CD4-positive, alpha-beta T cell treated with Interleukin-4 for 4 hours (primary cell): ENCODE data around the gene MARF1.
"Not testable (repeated sequence)": the region's sequence is repeated elsewhere in the genome, so short reads cannot be mapped to it uniquely, and the experiment has no call there.

Source experiments
- DNase-seq: peaks from one replicate; pipeline ENCODE4 v3.0.0-alpha.2; 2020

MARF1 gene

GRCh38 chr16:15597822-15598647, 44.9 kb downstream of the MARF1 start:
- DNase-seq, result no peak

DNA sequence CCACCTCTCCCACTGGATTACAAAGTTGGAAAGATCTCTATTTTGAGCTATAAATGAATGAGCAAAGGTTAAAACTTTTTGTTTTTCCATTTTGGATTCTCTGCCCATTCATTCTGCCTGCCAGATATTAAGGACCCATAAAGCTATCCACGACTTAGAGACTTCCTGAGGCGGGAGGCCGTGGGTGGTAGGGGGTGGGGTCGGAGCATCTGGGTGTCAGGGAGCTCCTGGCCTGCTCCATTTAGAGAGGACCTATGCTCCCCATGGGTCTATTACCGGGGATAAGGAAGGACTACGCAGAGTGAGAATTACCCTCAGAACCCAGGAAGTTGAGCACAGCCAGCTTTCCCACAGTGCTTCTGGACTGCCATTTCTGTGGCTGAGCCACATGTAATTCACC, 45.8 kb downstream of the MARF1 start:
- DNase-seq, result no peak

GRCh38 chr16:15594711-15595320, 48.1 kb downstream of the MARF1 start:
- DNase-seq, result no peak

DNA sequence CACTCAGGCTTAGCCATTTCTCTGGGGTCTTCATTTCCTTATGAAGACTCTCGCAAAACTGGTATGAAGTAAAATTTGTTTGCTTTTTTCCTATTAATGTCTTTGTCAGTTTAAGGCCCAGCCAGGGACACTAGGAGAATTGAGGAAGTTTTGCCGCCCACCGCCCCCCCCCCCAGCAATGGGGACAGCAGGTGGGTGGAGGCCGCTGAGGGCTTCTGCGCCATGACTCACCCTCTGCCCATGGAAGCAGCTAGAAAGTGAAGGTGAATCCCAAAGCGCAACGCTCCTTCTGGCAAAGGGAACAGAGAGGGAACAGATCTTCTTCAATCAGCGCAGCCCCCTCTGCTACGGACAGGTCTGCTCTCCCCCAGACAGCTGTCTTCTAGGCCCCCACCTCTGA, 49.7 kb downstream of the MARF1 start:
- no peak for DNase-seq

GRCh38 chr16:15592324-15592723, 50.6 kb downstream of the MARF1 start:
- DNase-seq, result peak; percentile 45

- DNase-seq, result no peak
Measured at GRCh38 chr16:15587152-15587825, 55.7 kb downstream of the MARF1 start.

DNA sequence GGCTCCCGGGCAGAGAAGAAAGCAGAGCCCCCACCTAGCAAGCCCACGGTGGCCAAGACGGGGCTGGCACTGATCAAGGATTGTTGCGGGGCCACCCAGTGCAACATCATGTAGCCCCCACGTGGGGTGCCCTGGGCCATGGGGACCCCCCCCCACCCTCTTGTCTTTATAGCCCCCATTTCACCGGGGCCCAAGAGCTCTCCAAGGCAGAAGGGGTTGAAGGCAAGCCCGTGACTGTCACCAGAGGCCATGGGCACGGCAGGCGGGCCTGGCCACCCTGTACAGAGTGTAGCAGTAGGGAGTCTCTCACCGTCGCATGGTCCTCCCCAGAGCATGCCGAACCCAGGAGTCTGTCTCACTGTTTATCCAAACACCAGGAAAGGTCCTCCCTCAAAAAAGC, 56.2 kb downstream of the MARF1 start:
- DNase-seq, result no peak

- DNase-seq, result no peak
Measured at GRCh38 chr16:15585956-15586355, 57.0 kb downstream of the MARF1 start.

- no peak for DNase-seq
Measured at GRCh38 chr16:15583526-15583925, 59.4 kb downstream of the MARF1 start.

GRCh38 chr16:15581127-15581815, 61.7 kb downstream of the MARF1 start:
- DNase-seq, result no peak

DNA sequence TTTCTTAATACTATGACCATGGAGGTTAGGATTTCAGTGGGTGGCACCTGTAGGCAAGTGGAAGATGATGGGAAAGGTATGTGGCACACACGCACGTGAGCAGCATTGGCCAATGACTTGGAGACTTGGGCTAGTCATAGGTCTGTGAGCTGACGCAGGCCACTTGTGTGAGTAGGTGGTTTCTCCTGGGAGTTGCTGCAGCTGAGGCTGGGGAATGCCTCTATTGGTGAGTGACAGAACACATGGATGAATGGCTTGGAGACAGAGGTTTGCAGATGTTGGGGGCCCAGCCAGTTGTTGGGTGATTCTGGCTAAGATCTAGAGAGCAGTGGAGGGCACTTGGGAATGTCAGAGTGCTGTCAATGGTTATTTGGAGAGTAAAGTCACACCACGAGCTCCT, 64.1 kb downstream of the MARF1 start:
- no peak for DNase-seq

DNA sequence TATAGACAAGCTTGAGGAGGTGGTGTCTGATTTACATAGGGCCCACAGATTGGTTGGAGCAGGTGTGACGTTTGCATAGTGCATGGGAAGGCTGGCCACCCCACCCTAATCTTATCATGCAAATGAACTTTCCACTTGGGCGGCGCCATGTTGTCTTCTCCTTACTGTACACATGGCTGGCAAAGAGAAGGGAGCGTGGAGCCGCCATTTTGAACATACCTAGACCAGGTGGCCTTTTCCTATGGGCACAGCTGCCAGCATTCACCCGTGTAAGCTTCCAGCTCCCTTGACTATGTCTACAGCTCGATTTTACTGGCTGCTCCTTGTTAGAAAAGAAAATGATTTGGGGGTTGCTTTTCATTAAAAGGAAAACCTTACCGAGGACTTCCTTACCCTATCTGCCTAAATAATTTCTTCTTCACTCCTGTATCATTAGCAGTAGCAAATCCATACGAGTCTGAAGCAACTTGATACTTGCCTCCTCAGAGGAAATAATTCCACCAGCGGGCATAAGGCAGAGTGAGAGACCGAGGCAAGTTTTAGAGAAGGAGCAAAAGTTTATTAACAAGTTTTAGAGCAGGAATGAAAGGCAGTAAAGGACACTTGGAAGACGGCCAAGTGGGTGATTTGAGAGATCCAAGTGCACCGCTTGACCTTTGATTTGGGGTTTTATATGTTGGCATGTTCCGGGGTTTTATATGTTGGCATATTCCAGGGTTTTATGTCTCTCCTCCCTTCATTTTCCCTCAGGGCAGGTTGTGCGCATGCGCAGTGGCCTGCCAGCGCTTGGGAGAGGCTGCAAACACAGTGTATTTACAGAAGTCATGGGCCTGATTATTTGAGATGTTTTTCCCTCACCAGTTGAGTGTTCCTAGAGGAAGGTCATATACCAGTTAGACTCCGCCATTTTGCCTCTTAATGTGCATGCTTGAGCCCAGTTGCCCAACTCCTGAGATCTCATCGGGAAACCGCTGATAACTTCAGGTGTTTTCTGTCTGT, 65.7 kb downstream of the MARF1 start:
- DNase-seq, result no peak

DNA sequence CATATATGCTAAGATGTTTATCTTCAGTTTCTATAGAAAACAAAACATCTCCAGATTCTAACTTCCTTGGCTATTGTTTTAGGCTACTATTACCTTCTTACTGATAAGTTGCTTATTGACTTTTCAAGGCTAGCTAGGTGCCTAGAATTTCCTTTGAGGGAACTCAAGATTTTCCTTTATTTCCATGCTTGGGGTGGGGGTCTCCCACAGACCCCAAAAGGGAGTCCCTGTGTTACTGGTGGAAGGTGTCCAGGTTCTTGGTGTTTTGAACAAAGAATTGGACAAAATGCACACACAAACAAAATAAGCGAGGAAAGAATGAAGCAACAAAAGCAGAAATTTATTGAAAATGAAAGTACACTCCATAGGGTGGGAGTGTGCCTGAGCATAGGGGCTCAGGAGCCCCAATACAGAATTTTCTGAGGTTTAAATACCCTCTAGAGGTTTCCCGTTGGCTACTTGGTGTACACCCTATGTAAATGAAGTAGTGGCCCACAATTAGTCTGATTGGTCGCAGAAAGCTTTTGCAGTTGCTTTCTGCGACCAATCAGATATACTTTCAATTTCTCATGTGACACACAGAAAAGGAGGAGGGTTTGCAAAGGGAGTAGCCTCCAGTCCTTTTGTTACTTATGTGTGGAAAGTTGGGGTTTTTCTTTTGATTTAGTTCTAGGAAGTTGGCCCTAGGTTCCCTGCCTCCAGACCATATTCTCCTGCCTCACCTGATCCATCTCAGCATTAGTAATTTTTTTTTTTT, 67.5 kb downstream of the MARF1 start:
- DNase-seq, result no peak

GRCh38 chr16:15574614-15574948, 68.4 kb downstream of the MARF1 start:
- no peak for DNase-seq

GRCh38 chr16:15573896-15574613, 68.9 kb downstream of the MARF1 start:
- DNase-seq, result not testable (repeated sequence)

GRCh38 chr16:15573274-15573895, 69.6 kb downstream of the MARF1 start:
- no peak for DNase-seq

DNA sequence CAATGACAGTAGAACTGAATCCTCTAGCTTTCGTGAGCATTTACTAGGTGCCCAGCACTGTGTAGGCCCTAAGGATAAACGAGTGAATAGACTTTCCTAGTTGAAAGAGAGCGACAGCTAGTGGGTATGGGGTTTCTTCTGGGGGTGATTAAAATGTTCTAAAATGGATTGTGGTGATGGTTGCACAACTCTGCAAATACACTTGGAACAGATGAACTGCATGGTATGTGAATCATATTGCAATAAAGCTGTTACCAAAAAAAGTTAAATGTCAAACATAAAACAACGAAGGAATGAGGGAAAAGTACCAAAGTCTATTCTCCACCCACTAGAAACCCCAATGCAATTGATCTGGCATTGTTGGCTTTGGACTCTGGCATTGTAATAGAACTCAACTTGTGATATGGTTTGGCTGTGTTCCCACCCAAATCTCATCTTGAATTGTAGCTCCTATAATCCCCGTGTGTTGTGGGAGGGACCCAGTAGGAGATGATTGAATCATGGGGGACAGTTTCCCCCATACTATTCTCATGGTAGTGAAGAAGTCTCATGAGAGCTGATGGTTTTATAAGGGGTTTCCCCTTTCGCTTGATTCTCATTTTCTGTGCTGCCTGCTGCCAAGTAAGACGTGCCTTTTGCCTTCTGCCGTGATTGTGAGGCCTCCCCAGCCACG, 70.5 kb downstream of the MARF1 start:
- no peak for DNase-seq

GRCh38 chr16:15571557-15571956, 71.4 kb downstream of the MARF1 start:
- DNase-seq, result no peak

GRCh38 chr16:15570666-15571065, 72.3 kb downstream of the MARF1 start:
- not testable (repeated sequence) for DNase-seq

DNA sequence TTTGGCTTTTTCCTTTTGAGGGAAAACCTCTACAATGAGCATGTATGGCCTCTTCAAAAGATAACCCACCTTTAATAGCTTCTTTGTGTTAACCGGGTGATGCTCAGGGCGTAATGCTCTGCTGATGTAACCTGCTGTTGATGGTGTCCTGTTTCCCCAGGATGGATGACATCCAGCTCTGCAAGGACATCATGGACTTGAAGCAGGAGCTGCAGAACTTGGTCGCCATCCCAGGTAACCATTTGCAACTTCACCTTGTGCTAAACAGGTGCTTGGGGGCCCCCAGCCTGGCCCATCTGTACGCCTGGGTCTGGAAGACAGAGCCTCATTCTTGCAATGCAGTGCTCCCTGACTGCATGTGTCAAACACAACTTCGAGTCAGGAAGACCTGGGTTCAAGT, 75.1 kb downstream of the MARF1 start:
- DNase-seq, result no peak
